NCI-H2227 (cell line): ENCODE measurements around the gene NOL4L.
A peak's percentile ranks its signal among the peaks of the same experiment; 100 is the strongest.

ENCODE experiments used
- DNase-seq: peaks from one replicate; lab custom pipeline; 2025; ENCODE audit not compliant: unreplicated experiment; lab: John Stamatoyannopoulos, UW

NOL4L gene

DNA sequence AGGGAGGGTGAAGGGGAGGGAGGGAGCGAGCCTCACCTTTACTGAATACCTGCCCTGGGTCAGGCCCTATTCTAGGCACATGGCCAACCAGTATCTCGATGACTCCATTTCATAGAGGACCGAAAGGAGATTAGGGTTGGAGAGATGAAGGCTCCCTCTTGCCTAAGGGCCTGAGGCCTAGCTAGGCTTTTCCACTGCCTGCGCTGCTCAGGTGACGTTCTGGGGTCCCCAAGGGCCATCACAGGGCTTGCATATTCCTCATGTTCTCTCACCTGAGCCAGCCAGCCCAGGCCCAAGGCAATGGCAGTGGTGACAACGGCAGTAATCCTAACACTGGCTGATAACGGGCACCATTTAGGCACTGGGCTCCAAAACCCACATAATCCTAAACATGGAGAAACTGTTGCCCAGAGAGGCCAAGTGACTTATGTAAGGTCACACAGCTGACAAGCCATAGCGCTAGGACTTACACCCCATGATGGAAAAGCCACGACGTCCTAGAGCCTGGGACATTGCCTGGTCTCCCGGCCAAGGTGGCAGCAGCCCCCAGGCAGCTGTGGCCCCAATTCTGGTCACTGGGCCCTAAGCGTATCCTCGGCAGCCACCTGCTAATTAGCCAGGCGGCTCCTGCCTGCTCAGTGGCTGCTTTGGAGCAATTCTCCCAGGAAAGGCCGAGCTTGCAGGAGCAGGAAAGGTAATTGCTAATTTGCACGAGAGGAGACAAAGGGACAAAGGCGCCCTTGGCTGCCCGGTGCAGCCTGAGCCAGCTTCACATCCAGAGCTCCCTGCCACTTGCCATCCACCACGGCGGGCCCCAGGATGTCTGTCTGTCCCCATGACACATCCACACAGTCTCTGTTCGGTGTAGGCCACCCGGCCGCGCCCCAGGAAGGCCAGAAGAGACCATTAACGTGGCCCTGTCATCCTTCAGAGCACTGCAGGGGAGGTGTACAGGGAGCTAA is 21.5 kb downstream of the NOL4L start:
- peak; percentile 69 for DNase-seq

DNA sequence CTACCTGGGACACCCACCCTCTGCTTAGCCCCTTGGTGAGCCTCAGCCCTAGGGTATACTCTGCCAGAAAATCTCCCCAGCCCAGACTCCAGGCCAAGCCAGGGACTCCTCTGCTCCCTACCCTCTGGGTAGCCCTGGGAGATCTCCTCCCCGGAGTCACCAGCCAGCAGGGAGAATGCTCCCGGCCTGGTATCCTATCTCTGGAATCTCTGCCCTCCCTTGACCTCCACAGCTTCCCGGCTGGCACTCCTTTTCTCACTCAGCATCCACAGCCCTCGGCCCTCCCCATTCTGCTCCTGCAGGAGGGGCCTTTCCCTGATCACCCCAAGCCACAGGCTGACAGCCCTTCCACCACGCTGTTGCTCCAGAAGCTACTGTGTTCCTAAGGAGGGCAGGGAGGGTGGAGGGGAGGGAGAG is 22.6 kb downstream of the NOL4L start:
- no peak for DNase-seq

GRCh38 chr20:32560989-32561830 is 23.9 kb downstream of the NOL4L start:
- DNase-seq, result peak; percentile 49

GRCh38 chr20:32560482-32560988 is 24.6 kb downstream of the NOL4L start:
- DNase-seq, result no peak

GRCh38 chr20:32559753-32560380 is 25.3 kb downstream of the NOL4L start:
- no peak for DNase-seq

- no peak for DNase-seq
Measured at GRCh38 chr20:32559205-32559752, 25.9 kb downstream of the NOL4L start.

- DNase-seq, result no peak
Measured at GRCh38 chr20:32558526-32558925, 26.6 kb downstream of the NOL4L start.

DNA sequence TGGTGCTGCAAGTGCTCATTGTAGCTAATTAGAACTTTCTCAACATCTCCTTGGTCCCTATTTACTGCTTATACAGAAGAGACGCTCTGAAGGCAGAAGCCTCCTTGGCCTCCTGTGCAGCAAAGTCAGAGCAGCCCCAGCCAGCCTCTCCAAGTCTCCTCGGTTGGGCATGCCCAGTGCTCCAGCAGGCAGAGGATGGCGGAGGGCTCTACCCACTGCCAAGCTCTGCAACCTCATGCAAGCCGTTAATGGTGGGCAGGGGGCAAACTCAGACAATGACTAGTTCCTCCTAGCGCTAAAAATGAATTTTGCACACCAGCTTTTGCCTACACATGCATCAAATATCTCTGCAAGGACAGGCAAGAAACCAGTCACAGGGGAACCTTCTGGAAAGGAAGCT is 27.8 kb downstream of the NOL4L start:
- no peak for DNase-seq

GRCh38 chr20:32556312-32557184 is 28.6 kb downstream of the NOL4L start:
- no peak for DNase-seq

DNA sequence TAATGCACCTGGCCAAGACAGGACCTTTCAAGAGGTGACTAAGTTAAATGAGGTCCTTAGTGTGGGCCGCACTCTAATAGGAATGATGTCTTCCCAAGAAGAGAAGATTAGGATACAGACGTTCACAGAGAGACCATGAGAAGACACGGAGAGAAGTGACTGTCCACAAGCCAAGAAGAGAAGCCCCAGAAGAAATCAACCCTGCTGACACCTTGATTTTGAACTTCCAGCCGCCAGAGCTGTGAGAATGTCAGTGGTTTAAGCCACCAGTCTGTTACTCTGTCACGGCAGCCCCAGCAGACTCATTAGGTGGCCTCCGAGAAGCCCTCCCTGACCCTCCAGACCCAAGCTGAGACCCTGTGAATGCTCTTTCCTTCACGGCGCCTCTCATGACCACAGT is 29.5 kb downstream of the NOL4L start:
- no peak for DNase-seq

DNA sequence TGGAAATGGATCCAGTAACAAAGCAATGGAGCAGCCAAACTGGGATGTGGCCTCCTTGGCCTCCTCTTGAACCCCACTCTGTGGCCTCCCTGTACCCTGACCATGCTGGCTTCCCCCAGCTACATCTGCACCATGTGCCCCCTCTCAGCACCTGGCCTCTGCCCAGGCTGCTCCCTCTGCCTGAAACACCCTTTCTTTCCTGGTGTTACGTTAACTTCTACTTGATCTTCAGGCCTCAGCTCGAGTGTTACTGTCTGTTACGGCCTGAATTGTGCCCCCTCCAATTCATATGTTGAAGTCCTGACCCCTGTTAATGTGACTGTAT is 30.2 kb downstream of the NOL4L start:
- no peak for DNase-seq

DNA sequence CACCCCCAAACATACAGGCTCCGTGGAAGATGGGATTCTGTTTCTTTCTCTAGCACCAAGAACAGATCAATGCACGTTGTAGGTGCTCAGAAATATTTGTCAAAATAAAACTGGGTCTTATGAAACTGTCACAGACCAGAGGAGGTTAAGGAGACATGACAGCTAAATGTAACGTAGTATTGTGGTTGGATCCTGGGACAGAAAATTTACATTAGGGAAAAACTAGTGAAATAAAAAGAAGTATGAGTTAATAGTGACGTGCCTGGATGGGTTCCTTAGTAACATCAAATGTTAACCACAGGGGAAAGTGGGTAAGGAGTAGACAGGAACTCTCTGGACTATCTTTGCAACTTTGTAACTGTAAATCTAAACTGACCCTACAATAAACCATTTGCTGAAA is 31.5 kb downstream of the NOL4L start:
- DNase-seq, result no peak

GRCh38 chr20:32551693-32552092 is 33.4 kb downstream of the NOL4L start:
- DNase-seq, result no peak

DNA sequence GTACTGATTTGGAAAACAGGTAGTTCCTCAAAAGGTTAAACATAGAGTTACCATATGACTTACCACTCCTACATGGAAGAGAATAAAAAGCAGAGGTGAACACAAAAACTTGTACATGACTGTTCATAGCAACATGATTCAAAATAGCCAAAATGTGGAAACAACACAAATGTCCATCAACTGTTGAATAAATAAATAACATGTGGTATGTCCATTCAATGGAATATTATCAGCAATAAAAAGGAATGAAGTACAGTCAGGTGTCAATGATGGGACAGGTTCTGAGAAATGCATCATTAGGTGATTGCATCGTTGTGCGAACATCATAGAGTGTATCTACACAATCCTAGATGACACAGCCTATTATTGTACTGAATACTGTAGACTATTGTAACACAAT is 35.3 kb downstream of the NOL4L start:
- DNase-seq, result no peak

DNA sequence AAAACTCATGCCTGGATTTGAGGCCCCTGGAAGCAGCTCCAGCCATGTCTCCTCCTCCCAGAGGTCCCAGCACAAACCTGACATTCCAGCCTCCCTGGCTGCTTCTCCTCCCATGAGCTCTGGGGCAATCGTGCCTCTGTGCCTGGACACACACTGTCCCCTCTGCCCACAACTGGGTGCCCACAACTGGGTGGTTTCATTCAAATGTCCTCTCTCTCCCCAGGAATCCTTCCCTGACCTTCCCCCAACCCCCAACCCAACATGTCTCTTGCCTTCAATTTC is 37.4 kb downstream of the NOL4L start:
- no peak for DNase-seq

DNA sequence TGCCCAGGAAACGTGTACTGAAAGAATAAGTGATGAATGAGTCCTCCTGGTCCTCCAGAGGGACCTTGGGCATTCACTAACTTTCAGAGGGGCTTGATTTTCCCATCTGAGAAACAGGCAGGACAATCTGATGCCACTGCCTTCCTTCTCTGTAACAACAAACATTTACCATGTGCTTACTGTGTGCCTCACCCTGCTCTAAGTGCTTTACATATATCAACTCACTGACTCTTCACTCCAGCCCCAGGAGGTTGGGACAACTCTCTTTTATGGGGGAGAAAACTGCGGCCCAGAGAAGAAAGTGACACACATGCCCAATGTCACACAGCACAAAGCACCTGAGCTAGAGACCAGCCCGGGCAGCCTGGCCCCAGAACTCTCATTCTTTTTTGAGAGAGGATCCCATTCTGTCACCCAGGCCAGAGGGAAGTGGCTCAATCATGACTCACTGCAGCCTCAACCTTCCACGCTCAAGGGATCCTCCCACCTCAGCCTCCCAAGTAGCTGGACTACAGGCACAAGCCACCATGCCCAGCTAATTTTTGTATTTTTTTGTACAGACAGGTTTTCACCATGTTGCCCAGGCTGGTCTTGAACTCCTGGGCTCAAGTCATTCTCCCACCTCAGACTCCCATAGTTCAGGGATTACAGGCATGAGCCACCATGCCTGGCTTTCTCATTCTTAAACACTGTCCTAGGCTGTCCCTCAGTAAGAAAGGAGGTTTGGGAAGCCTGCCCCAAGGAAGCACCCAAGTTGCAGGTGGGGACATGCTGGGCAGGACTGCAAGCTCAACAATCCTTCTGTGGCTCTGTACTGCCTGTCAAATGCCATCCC is 38.0 kb downstream of the NOL4L start:
- no peak for DNase-seq

- no peak for DNase-seq
Measured at GRCh38 chr20:32544893-32545840, 40.0 kb downstream of the NOL4L start.

DNA sequence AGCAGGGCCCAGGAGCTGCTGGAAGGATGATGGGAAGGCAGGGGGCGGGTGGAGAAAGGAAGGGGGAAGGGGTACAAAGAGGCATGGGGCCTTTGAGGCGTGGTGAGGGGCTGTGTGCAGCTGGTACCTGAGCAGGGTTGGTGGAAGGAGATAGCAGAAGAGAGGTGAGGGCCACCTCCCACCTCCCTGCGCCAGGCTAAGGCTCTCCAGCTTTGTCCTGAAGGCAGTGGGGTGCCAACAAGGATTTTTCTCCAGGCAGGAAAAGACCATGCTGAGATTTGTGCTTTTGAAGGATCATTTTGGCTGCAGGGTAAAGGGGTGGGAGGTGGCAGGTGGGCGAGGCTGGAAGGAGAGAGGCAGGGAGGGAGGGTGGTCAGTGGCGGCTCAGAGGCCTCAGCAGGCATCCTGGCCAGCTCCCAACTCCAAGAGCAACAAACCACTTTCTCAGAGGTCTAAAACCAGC is 40.8 kb downstream of the NOL4L start:
- no peak for DNase-seq
